ENCODE measurements around the gene AGBL1. TPM values are rescaled to one million over a fixed set of nuclear protein-coding genes. Genes with fewer than 3 reads are reported as not detected.
"Not testable (repeated sequence)": the region's sequence is repeated elsewhere in the genome, so short reads cannot be mapped to it uniquely, and the experiment has no call there.

Gene AGBL1
- polyA plus RNA-seq, 1 experiment = not detected

- Histone ChIP-seq H3K27me3 (ENCODE audit: control insufficient read depth, insufficient read depth, low read length) (no peaks in the 10 kb centered on the region), H3K36me3 (ENCODE audit: control insufficient read depth, insufficient read depth, low read length) (no peaks in the 10 kb centered on the region), H3K4me3 (ENCODE audit: low read depth, low read length) (no peak overlapping the region)
- ChIA-PET CTCF (interaction anchor here (0.9 kb wide), 1 partner anchor 14 kb away, joined by 3 read pairs; no protein-coding TSS in a partner anchor), POLR2A (no interaction called here)
- no peak for TF ChIP-seq CTCF (IDR thresholded peaks at IDR 0.05; ENCODE audit: insufficient read depth, low read depth, low read length)
- DNase-seq (ENCODE audit: low read depth) = no peak
Observed at GRCh38 chr15:86877171-86877631, 797.5 kb downstream of the AGBL1 start.

GRCh38 chr15:86878844-86879243 lies 799.2 kb downstream of the AGBL1 start:
- H3K4me3 ChIP-seq (ENCODE audit: low read depth, low read length); DNase-seq (ENCODE audit: low read depth); H3K27me3 ChIP-seq (ENCODE audit: control insufficient read depth, insufficient read depth, low read length); POLR2A ChIA-PET; H3K36me3 ChIP-seq (ENCODE audit: control insufficient read depth, insufficient read depth, low read length): not testable (repeated sequence)
- CTCF ChIA-PET = interaction anchor here (0.6 kb wide), 1 partner anchor 1596 kb away, joined by 3 read pairs; no protein-coding TSS in a partner anchor

- DNase-seq (ENCODE audit: low read depth) = no peak
- H3K36me3 ChIP-seq (ENCODE audit: control insufficient read depth, insufficient read depth, low read length) = no peaks in the 10 kb centered on the region
- CTCF ChIA-PET = interaction anchor here (0.6 kb wide), 1 partner anchor 1597 kb away, joined by 3 read pairs; no protein-coding TSS in a partner anchor
- POLR2A ChIA-PET = no interaction called here
- no peaks in the 10 kb centered on the region for H3K27me3 ChIP-seq (ENCODE audit: control insufficient read depth, insufficient read depth, low read length)
- H3K4me3 ChIP-seq (ENCODE audit: low read depth, low read length) = no peak overlapping the region
- TF ChIP-seq CTCF (IDR thresholded peaks at IDR 0.05; ENCODE audit: insufficient read depth, low read depth, low read length) = no peak
Observed at GRCh38 chr15:86879250-86880229, 799.9 kb downstream of the AGBL1 start.

GRCh38 chr15:86885616-86886015 lies 805.9 kb downstream of the AGBL1 start:
- POLR2A ChIA-PET = no interaction called here
- no peak for DNase-seq (ENCODE audit: low read depth)
- Histone ChIP-seq H3K4me3 (ENCODE audit: low read depth, low read length) (no peak overlapping the region), H3K36me3 (ENCODE audit: control insufficient read depth, insufficient read depth, low read length) (no peaks in the 10 kb centered on the region), H3K27me3 (ENCODE audit: control insufficient read depth, insufficient read depth, low read length) (no peaks in the 10 kb centered on the region)
- TF ChIP-seq CTCF (IDR thresholded peaks at IDR 0.05; ENCODE audit: insufficient read depth, low read depth, low read length) = no peak
- CTCF ChIA-PET = no interaction called here

- CTCF ChIA-PET = no interaction called here
- no peak overlapping the region for H3K4me3 ChIP-seq (ENCODE audit: low read depth, low read length)
- TF ChIP-seq CTCF (IDR thresholded peaks at IDR 0.05; ENCODE audit: insufficient read depth, low read depth, low read length) = no peak
Observed at GRCh38 chr15:86892774-86893449, 813.2 kb downstream of the AGBL1 start.

More at GRCh38 chr15:86892774-86893449, 813.2 kb downstream of the AGBL1 start:
- no peak for DNase-seq (ENCODE audit: low read depth)
- POLR2A ChIA-PET = no interaction called here
- no peaks in the 10 kb centered on the region for H3K36me3 ChIP-seq (ENCODE audit: control insufficient read depth, insufficient read depth, low read length)
- H3K27me3 ChIP-seq (ENCODE audit: control insufficient read depth, insufficient read depth, low read length) = no peaks in the 10 kb centered on the region

Measured in BJ (cell line).